Esophagus muscularis mucosa (tissue), 3 donors: ENCODE data around the gene SREBF1.

Experiments used
- CTCF ChIP-seq, 3 experiments: fragments of 200-600 bp in 2 of 3; fragments of 450-650 bp in 1 of 3; sonication (generic) in 2 of 3; IDR thresholded peaks; one replicate each; pipeline ENCODE4 v1.5.1; 2017 to 2019; ENCODE audit warnings: antibody characterized with exemption in 3 of 3, mild to moderate bottlenecking in 2 of 3, moderate library complexity in 1 of 3
- POLR2A ChIP-seq: fragments of 450-650 bp; IDR thresholded peaks from one replicate; pipeline ENCODE4 v1.6.1; 2017; ENCODE audit warnings: antibody characterized with exemption, moderate library complexity, mild to moderate bottlenecking, low read depth
- POLR2AphosphoS5 ChIP-seq, 2 donors: sonication (generic); formaldehyde crosslinking; IDR thresholded peaks; one replicate each; pipeline ENCODE4 v1.6.1; 2017; ENCODE audit warnings: antibody characterized with exemption in 2 of 2

- TF ChIP-seq POLR2A (no peak), CTCF (IDR thresholded peaks at IDR 0.05) (no peak), POLR2AphosphoS5 (IDR thresholded peaks at IDR 0.05) (no peak)
Measured at GRCh38 chr17:17820463-17821158, 16.2 kb downstream of the SREBF1 start.
